Activated naive CD4-positive, alpha-beta T cell treated with anti-CD3 and anti-CD28 coated beads for 36 hours (primary cell): ENCODE results near the gene UBALD1. TPM values are rescaled to one million over a fixed set of nuclear protein-coding genes. Genes with fewer than 3 reads are reported as not detected.

Experiments
- CTCF ChIA-PET: fragments of 350-600 bp; sonication (Branson Sonifier 250); formaldehyde crosslinking; loops from one replicate; lab custom pipeline; 2021; ENCODE audit warnings: antibody characterized with exemption; lab: Charles Lee
- DNase-seq: peaks from one replicate; pipeline ENCODE4 v3.0.0-alpha.2; 2020
- H3K27ac Mint-ChIP-seq: one replicate; pipeline ENCODE4 v1.8.0; 2021; ENCODE audit warnings: mild to moderate bottlenecking, mixed read lengths
- H3K27me3 Mint-ChIP-seq: one replicate; pipeline ENCODE4 v1.8.0; 2021; ENCODE audit warnings: low read depth, mixed read lengths
- H3K36me3 Mint-ChIP-seq: one replicate; pipeline ENCODE4 v1.8.0; 2021; ENCODE audit warnings: low read depth, mixed read lengths
- H3K4me1 Mint-ChIP-seq: one replicate; pipeline ENCODE4 v1.8.0; 2021; ENCODE audit warnings: low read depth, mixed read lengths
- H3K4me3 Mint-ChIP-seq: one replicate; pipeline ENCODE4 v1.8.0; 2021; ENCODE audit warnings: mild to moderate bottlenecking, moderate library complexity, mixed read lengths
- H3K9me3 Mint-ChIP-seq: one replicate; pipeline ENCODE4 v1.8.0; 2021; ENCODE audit warnings: mixed read lengths
- intact Hi-C: fragments of 100-400 bp; cut with micrococcal nuclease; formaldehyde crosslinking; loops from one replicate; pipeline ENCODE4 v1.15.1; 2023
- total RNA-seq, 2 experiments: library from RNA; stranded (reverse); gene quantifications; one replicate each; pipeline ENCODE4 v1.2.3, GENCODE V29; 2021

The UBALD1 gene
- total RNA-seq, 2 experiments from 2014 or later = 8.5 to 9.3 TPM

DNA sequence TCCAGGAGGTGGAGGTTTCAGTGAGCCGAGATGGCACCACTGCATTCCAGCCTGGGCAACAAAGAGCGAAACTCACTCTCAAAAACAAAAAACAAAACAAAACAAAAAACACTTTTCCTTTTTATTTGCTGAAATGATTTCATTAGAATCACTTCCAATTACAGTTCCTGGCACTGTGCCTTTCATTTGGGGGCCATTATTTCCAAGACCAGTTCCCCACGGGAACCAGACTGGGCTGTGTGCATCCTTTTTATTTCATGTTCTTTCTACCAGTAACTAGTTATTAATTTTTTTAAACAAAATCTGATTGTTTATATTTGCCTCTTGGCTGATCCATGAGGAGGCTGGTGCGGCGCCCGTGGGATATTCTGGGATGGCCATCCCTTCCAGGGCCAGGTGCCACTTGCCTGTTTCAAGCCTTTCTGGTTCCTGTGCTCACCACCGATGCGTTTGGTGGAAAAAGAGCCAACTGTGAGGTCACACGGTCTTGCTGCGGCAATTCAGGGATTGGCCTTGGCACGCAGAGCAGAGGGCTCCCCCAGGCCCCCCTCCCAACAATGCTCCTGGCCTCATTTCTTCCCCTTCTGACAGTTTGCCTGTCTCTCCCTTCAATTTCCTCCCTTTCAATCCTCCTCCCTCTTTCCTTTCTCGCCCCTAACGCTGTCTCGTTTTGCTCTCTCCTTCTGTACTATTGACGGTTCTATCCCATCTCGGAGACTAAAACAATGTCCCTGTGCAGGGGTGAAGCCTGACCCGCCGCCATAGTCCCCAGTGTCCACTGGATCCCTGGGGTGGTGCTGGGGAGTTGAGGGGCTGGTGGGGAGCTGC lies 13.4 kb downstream of the UBALD1 start:
- no peak overlapping the region for H3K4me3 Mint-ChIP-seq
- H3K9me3 Mint-ChIP-seq = no peaks in the 10 kb centered on the region

DNA sequence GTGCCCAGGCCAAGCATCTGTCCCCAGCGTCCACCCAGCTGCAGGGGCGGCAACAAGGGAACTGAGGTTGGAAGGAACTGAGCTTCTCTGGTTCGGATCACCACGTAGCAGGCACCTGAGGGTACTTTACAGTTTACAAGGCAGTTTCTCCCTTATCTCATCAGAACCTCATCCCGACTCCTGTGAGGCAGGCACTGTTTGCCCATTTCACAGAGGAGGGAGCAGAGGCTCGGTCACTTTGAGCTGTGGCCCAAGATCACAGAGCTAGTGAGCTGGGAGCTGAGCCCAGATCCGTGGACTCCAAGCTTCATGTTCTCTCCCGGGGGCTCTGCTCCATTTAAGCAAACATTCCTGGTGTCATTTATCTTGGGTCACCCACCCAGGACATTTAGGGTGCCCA lies 15.1 kb downstream of the UBALD1 start:
- H3K4me1 Mint-ChIP-seq = no peaks in the 10 kb centered on the region
- CTCF ChIA-PET = no interaction called here
- H3K27ac Mint-ChIP-seq = no peak overlapping the region
- H3K36me3 Mint-ChIP-seq = no peaks in the 10 kb centered on the region
- H3K9me3 Mint-ChIP-seq = no peaks in the 10 kb centered on the region
- intact Hi-C loops = no loop called here
- no peak overlapping the region for H3K4me3 Mint-ChIP-seq
- DNase-seq = no peak
- no peaks in the 10 kb centered on the region for H3K27me3 Mint-ChIP-seq

More for the DNA sequence above, 13.4 kb downstream of the UBALD1 start:
- Mint-ChIP-seq H3K36me3 (no peaks in the 10 kb centered on the region), H3K27me3 (no peaks in the 10 kb centered on the region), H3K27ac (no peak overlapping the region), H3K4me1 (no peaks in the 10 kb centered on the region)
- no peak for DNase-seq
- intact Hi-C loops = no loop called here
- CTCF ChIA-PET = interaction anchor here (0.8 kb wide), 1 partner anchor 15 kb away, joined by 3 read pairs; no protein-coding TSS in a partner anchor

DNA sequence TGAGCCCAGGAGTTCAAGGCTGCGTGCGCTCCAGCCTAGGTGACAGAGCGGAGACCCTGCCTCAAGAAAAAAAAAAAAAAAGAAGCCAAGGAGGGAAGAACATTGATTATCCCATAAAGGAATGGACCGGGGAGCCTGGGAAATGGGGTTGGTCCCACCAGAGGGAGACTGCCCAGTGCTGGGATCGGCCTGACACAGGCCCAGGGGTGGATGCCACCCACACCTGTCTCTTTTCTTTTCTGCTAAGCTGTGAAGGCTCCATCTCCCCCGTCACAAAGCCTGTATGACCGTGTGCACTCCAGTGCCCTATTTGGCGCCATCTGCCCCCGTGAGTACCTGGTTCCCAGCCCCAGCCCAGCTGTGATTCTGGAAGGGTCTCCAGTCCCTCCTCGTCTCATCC lies 15.7 kb downstream of the UBALD1 start:
- Mint-ChIP-seq H3K9me3 (no peaks in the 10 kb centered on the region), H3K36me3 (no peaks in the 10 kb centered on the region), H3K4me3 (no peak overlapping the region), H3K27me3 (no peaks in the 10 kb centered on the region), H3K4me1 (no peaks in the 10 kb centered on the region), H3K27ac (no peak overlapping the region)
- no peak for DNase-seq
- intact Hi-C loops = no loop called here
- CTCF ChIA-PET = interaction anchor here (0.7 kb wide), 1 partner anchor 25 kb away, joined by 3 read pairs; the partner anchor contains the start of gene MGRN1

DNA sequence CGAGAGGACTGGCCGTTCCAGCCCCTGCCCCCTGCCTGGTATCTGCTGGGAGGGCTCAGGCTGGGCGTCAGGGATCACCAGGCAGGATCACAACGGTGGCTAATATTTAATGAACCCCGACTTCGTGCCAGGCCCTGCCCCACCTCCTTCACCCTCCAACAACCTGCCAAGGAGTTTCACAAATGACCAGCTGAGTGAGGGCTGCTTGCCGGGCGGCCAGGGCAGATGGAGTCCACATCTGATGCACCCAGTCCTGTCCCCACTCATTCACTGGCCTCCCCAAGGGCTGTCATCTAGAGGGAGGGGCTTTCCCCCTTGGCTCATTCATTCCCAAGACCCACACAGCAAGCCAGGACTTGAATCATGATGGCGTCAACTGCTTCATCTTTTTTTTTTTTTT lies 17.5 kb downstream of the UBALD1 start:
- Mint-ChIP-seq H3K4me1 (no peaks in the 10 kb centered on the region), H3K36me3 (no peaks in the 10 kb centered on the region), H3K27me3 (no peaks in the 10 kb centered on the region), H3K27ac (no peak overlapping the region), H3K4me3 (no peak overlapping the region), H3K9me3 (no peaks in the 10 kb centered on the region)
- intact Hi-C loops = no loop called here
- CTCF ChIA-PET = interaction anchor here (4.1 kb wide), 1 partner anchor 11 kb away, joined by 16 read pairs; no protein-coding TSS in a partner anchor
- no peak for DNase-seq

DNA sequence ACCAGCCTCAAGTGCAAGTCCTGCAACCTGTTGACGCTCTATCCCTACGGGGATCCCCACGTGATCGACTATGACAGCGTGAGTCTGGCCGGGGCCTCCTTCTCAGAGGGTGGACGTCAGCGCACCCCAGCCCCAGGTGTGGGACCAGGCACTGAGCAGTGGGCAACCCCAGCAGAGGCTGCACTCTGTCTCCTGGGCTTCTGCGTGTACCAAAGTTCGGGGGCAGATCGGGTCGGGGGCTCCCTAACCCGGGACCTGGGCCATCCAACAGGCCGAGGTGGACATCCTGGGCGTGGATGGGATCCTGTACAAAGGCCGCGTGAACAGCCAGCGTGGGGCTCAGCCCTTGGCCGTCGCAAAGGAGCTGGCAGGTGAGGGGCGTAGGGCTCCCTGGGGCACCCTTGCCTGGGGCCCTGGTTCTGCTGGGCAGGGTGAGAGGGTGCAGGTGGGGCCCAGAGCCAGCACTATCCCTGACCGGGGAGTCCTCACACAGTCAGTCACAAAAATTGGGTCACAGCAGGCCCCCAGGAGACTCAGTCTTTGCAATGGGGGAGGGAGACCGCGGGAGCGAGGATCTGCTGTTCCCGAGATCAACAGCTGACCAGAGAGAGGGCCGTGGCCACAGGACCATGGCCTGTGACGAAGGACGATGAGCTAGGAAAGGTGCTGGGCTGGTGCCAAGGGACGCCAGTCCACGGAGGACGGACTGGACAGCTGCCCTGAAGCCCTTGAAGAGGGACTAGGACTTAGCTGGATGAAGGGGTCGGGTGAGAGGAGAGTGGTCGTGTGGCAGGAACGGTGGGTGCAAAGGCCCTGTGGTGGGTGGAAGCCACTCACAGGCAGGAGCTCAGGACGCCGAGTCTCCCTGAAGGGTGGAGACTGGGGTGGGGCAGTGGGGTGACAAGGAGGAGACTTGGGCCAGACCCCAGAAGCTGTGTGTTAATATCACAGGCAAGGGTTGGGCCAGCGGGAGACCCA lies 20.0 kb downstream of the UBALD1 start:
- Mint-ChIP-seq H3K9me3 (no peaks in the 10 kb centered on the region), H3K4me1 (no peaks in the 10 kb centered on the region), H3K27ac (no peak overlapping the region), H3K4me3 (no peak overlapping the region), H3K27me3 (no peaks in the 10 kb centered on the region), H3K36me3 (no peaks in the 10 kb centered on the region)
- DNase-seq = no peak
- CTCF ChIA-PET = interaction anchor here (1.5 to 4.1 kb wide), 2 partner anchors 9 to 89 kb away, joined by 3 to 16 read pairs; no protein-coding TSS in a partner anchor
- intact Hi-C loops = no loop called here

DNA sequence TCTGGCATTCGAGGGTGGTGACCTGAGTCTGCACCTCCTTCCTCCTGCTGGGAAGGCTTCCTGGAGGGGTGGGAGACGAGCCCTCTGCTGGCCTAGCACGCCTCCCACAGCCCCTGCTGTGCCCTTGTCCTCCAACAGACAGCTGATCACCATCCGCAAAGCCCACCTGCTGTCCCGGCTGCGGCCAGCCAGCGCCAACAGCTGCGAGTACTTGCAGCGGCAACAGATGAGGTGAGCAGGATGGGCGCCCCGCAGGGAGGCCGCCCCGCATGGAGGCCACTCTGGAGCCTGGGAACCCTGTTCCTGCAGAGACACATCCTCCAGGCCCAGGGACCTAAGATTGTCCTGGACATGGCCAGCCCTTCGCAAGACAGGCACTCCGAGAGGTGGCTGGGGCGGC lies 21.6 kb downstream of the UBALD1 start:
- intact Hi-C loops = no loop called here
- Mint-ChIP-seq H3K9me3 (no peaks in the 10 kb centered on the region), H3K27me3 (no peaks in the 10 kb centered on the region), H3K4me3 (no peak overlapping the region), H3K27ac (no peak overlapping the region), H3K36me3 (no peaks in the 10 kb centered on the region), H3K4me1 (no peaks in the 10 kb centered on the region)
- DNase-seq = no peak
- CTCF ChIA-PET = interaction anchor here (0.7 to 4.1 kb wide), 2 partner anchors 7 to 469 kb away, joined by 5 to 16 read pairs; no protein-coding TSS in a partner anchor

DNA sequence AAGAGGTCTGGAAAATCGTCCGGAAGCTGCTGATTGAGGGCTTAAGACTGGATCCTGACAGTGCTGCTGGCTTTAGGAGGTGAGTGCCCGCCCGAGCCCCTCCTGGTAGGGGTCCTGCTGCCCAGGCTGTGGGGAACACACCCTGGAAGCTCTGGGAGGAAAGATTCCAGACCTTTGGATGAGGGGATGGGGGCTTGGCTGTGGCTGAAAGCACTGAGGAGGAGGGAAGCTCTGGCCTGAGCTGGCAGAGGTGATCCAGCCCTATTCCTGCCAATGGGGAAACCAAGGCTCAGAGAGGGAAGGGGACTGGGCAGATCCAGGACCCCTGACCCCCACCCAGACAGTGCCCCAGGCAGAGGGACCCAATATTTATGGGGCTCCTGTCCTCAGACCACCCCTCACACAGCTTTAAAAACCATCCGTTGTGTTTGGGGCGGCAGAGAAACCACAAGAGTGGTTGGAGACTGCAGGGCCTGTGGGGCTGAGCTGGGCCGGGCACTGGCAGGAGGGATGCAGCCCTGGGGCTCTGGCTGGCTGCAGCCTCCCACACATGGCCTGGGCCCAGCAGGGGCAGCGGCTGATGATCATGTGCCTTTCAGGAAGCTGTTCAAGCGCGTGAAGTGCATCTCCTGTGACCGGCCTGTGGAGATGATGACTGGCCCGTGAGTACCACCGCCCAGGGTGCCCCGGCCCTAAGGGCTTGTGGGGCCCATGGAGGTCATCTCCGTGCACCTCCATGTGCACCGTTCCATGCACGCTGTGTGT lies 22.8 kb downstream of the UBALD1 start:
- H3K9me3 Mint-ChIP-seq = no peaks in the 10 kb centered on the region
- no peak overlapping the region for H3K4me3 Mint-ChIP-seq
- H3K4me1 Mint-ChIP-seq = no peaks in the 10 kb centered on the region
- CTCF ChIA-PET = interaction anchor here (0.5 to 1.2 kb wide), 2 partner anchors 86 to 98 kb away, joined by 3 to 4 read pairs; no protein-coding TSS in a partner anchor
- no peaks in the 10 kb centered on the region for H3K36me3 Mint-ChIP-seq
- intact Hi-C loops = no loop called here
- no peak overlapping the region for H3K27ac Mint-ChIP-seq
- H3K27me3 Mint-ChIP-seq = no peaks in the 10 kb centered on the region
- DNase-seq = no peak

DNA sequence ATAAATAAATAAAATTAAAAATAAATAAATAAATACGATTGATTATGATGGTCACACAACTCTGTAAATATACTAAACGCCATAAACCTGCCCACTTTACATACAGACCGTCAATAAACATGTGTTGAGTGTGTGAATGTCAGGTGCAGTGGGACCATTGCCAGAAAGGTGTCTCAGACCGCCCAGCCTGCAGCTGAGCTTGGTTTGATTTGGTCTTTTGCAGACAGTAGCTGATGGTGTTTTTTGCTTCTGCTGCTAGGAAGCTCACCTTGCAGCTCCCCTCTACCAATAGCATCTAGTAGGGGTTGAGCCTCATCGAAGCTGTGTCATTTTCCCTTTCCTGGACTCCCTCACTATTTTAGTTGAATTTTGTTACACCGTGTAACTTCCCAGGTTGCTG lies 23.5 kb downstream of the UBALD1 start:
- no peak overlapping the region for H3K4me3 Mint-ChIP-seq
- CTCF ChIA-PET = interaction anchor here (1.2 kb wide), 1 partner anchor 86 kb away, joined by 3 read pairs; no protein-coding TSS in a partner anchor
- intact Hi-C loops = no loop called here

DNA sequence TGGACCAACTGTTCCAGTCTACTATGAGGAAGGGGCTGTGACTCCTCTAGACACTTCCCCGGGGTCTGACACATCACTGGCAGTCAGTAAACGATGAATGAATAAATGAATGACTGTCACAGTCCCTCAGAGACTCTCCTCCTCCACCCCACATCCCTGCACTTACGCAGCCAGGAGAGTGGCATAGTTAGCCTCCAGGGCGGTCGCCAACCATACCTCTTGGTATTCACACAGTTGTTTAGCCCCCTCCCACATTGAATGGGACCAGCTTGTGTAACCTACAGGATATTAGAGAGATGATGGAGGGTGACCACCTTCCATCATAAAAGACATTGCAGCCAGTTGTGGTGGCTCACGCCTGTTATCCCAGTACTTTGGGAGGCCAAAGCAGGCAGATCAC lies 25.7 kb downstream of the UBALD1 start:
- CTCF ChIA-PET = interaction anchor here (0.6 to 6.8 kb wide), 2 partner anchors 34 to 81 kb away, joined by 4 to 93 read pairs; no protein-coding TSS in a partner anchor
- H3K27me3 Mint-ChIP-seq = peaks cover 3% of the 10 kb centered on the region
- no peak for DNase-seq
- no peak overlapping the region for H3K4me3 Mint-ChIP-seq
- intact Hi-C loops = no loop called here
- no peaks in the 10 kb centered on the region for H3K36me3 Mint-ChIP-seq
- H3K9me3 Mint-ChIP-seq = no peaks in the 10 kb centered on the region
- no peak overlapping the region for H3K27ac Mint-ChIP-seq
- H3K4me1 Mint-ChIP-seq = peaks cover 4% of the 10 kb centered on the region

More for the DNA sequence above, 23.5 kb downstream of the UBALD1 start:
- Mint-ChIP-seq H3K27me3 (no peaks in the 10 kb centered on the region), H3K36me3 (no peaks in the 10 kb centered on the region), H3K27ac (no peak overlapping the region), H3K9me3 (no peaks in the 10 kb centered on the region), H3K4me1 (no peaks in the 10 kb centered on the region)
- no peak for DNase-seq

DNA sequence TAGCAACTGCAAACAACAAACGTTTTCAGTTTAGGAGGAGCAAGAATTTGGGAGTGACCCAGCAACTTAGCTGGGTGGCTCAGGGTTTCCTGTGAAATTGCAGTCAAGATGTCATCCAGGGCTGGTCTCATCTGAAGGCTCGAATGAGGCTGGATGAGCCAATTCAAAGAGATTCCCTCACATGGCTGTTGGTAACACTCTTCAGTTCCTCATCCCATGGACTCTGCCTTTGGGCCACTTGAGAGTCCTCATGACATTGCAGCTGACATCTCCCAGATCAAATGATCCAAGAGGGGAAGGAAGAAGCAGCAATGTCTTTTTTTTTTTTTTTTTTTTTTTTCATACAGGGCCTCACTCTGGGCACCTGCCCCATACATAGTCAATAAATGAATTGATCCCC lies 26.3 kb downstream of the UBALD1 start:
- Mint-ChIP-seq H3K36me3 (no peaks in the 10 kb centered on the region), H3K4me1 (peaks cover 4% of the 10 kb centered on the region), H3K4me3 (no peak overlapping the region), H3K9me3 (no peaks in the 10 kb centered on the region), H3K27me3 (peaks cover 3% of the 10 kb centered on the region), H3K27ac (no peak overlapping the region)
- no peak for DNase-seq
- CTCF ChIA-PET = interaction anchor here (0.6 to 6.8 kb wide), 2 partner anchors 33 to 81 kb away, joined by 4 to 93 read pairs; no protein-coding TSS in a partner anchor
- intact Hi-C loops = no loop called here

DNA sequence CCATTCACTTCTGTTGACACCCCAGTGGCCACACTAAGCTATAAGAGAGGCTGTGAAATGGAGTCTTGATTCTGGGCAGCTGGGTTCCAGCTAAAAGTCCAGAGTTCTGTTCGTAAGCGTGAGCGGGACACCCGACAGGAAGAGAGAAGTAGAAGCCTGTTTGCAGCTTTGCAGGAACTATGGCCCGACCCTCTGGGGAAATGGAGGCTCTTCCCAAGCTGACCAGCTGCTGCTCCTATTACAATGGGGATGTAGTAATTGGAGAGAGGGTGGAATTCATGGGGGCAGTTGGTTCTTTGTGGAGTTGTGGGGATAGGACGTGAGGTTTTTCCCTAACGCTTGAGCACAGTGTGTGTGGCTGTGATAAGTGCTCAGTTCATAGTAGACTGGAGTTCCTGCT lies 28.4 kb downstream of the UBALD1 start:
- CTCF ChIA-PET = interaction anchor here (0.7 to 6.8 kb wide), 24 partner anchors 9 to 227 kb away, joined by 3 to 93 read pairs (median 5); partner anchors contain the start of gene HMOX2
- DNase-seq = no peak
- Mint-ChIP-seq H3K27ac (no peak overlapping the region), H3K9me3 (no peaks in the 10 kb centered on the region), H3K27me3 (peaks cover 3% of the 10 kb centered on the region), H3K4me1 (peaks cover 4% of the 10 kb centered on the region), H3K4me3 (no peak overlapping the region), H3K36me3 (no peaks in the 10 kb centered on the region)
- intact Hi-C loops = no loop called here
